ENCODE data around the gene ARHGAP9.

GRCh38 chr12:57483466-57483865 is 3.8 kb upstream of the ARHGAP9 start:
- no peak for TF ChIP-seq CTCF (IDR thresholded peaks at IDR 0.05)
- no peak for TF ChIP-seq POLR2AphosphoS5 (IDR thresholded peaks at IDR 0.05)
- no peak for TF ChIP-seq POLR2A (IDR thresholded peaks at IDR 0.05)

All from suprapubic skin (tissue), 4 donors.